ENCODE data around the gene DUSP7. TPM values are rescaled to one million over a fixed set of nuclear protein-coding genes. Genes with fewer than 3 reads are reported as not detected.

Gene DUSP7
- total RNA-seq, 2 donors from 2014 or later, result 9.1 to 34.0 TPM

DNA sequence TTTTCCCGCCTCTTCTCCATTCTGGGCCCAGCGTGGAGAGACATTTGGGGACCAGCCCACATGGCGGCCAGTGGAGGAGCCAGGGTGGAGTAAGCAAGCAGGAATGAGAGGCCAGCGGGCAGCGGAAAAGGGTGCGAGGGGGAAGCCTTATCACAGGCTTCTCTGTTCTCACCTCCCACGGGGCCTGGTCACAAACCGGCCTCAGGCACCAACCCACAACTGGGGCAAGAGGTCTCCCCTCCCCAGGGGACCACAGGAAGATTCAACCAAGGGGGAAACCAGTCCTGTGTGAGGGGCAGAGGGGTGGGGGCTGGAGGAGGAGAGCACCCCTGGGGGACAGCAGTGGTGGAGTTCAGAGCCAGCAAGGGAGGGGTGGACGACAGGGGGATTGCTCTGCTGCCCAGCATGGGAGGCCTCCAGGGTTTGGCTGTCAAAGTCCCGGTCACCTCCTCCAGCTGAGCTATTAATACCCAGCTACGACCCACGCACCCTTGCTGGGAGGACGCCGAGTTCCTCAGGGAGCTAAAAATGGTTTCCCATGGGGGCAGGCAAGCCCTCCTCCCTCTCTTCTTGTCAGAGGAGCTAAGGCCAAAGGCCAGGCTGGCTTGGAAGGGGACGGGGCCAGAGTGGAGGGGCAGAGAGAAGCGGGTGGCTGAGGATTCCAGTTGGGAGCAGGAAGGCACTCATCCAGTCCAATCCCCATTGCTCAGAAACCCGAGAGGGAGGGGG is 36.9 kb downstream of the DUSP7 start:
- H3K36me3 ChIP-seq, result no peaks in the 10 kb centered on the region
- intact Hi-C loops (cut with DNase I), result loop anchor here (5.0 kb wide), 1 partner anchor 33 kb away; no protein-coding TSS in a partner anchor
- peak overlapping the region; percentile 31 to 34 for H3K27ac ChIP-seq
- H3K9me3 ChIP-seq, result no peaks in the 10 kb centered on the region
- H3K27me3 ChIP-seq (replicated peaks; ENCODE audit: insufficient read depth), result no peaks in the 10 kb centered on the region
- no peak for DNase-seq (ENCODE audit: low spot score)
- H3K4me3 ChIP-seq, result no peak overlapping the region
- 58% methylated on average over 17 of the region's 17 CpGs for WGBS
- peak; percentile 43 for TF ChIP-seq POLR2AphosphoS5 (IDR thresholded peaks at IDR 0.05)
- TF ChIP-seq, protein P1, sequence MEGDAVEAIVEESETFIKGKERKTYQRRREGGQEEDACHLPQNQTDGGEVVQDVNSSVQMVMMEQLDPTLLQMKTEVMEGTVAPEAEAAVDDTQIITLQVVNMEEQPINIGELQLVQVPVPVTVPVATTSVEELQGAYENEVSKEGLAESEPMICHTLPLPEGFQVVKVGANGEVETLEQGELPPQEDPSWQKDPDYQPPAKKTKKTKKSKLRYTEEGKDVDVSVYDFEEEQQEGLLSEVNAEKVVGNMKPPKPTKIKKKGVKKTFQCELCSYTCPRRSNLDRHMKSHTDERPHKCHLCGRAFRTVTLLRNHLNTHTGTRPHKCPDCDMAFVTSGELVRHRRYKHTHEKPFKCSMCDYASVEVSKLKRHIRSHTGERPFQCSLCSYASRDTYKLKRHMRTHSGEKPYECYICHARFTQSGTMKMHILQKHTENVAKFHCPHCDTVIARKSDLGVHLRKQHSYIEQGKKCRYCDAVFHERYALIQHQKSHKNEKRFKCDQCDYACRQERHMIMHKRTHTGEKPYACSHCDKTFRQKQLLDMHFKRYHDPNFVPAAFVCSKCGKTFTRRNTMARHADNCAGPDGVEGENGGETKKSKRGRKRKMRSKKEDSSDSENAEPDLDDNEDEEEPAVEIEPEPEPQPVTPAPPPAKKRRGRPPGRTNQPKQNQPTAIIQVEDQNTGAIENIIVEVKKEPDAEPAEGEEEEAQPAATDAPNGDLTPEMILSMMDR (IDR thresholded peaks at IDR 0.05), result no peak
- H3K4me1 ChIP-seq (replicated peaks), result no peaks in the 10 kb centered on the region

DNA sequence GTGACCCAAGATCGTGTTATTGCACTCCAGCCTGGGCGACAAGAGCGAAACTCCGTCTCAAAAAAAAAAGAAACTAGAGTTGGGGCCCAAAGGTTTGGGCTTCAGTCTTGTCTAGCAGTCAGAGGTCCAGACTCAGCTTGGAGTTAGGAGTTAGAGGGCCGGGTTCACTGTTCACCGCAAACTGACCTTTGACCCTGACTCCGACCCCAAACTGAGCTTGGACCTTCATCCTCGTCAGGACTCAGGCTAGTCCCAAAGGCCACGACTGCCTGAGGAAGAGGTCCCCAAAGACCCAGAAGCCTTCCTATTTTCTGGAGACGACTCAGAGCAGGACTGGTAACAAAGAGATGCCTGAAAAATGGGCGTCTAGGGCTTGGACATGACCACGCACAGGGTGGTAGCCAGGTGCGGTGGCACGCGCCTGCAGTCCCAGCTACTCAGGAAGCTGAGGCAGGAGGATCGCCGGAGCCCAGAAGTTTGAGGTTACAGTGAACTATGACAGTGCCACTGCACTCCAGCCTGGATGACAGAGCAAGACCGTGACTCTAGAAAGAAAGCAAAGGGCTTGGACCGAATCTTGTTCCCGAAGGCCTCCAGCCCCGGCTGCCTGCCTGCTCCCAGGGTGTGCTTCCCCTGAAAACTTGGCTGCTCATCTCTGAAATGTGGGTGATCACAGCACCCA is 37.9 kb downstream of the DUSP7 start:
- no peak for TF ChIP-seq POLR2A (IDR thresholded peaks at IDR 0.05)
- TF ChIP-seq POLR2AphosphoS5 (IDR thresholded peaks at IDR 0.05), result no peak
- TF ChIP-seq, protein P1 (IDR thresholded peaks at IDR 0.05), result no peak
- Histone ChIP-seq H3K4me3 (no peak overlapping the region), H3K4me1 (replicated peaks) (no peaks in the 10 kb centered on the region), H3K36me3 (no peaks in the 10 kb centered on the region), H3K9me3 (no peaks in the 10 kb centered on the region), H3K27ac (no peak overlapping the region), H3K27me3 (replicated peaks; ENCODE audit: insufficient read depth) (no peaks in the 10 kb centered on the region)
- no peak for DNase-seq (ENCODE audit: low spot score)
- 93% methylated on average over 21 of the region's 21 CpGs for WGBS
- intact Hi-C loops (cut with DNase I), result loop anchor here (5.0 kb wide), 1 partner anchor 34 kb away; no protein-coding TSS in a partner anchor

DNA sequence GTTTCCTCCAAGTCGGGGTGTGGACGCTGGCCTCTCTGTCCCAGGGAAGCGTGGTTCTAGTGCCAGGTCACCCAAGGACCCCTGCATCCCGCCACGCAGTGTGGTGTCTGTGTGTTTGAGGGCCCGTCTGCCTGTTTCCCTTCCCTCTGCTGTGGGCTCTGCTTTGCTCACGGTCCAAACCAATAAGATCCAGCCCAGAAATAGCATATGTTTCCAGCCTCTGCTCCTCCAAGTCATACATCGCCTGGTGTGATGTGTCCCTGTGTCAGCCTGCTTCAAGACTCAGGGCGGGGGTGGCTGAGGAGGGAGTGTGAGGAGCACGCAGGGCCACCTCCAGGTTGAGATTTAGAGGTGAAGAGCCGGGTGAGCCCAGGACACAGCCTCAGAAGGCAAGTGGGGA is 38.8 kb downstream of the DUSP7 start:
- intact Hi-C loops (cut with DNase I), result loop anchor here (5.0 kb wide), 1 partner anchor 35 kb away; no protein-coding TSS in a partner anchor
- no peaks in the 10 kb centered on the region for H3K27me3 ChIP-seq (replicated peaks; ENCODE audit: insufficient read depth)
- DNase-seq (ENCODE audit: low spot score), result no peak
- no peaks in the 10 kb centered on the region for H3K9me3 ChIP-seq
- WGBS, result 80% methylated on average over 11 of the region's 11 CpGs
- H3K27ac ChIP-seq, result no peak overlapping the region
- TF ChIP-seq POLR2AphosphoS5 (IDR thresholded peaks at IDR 0.05) (no peak), POLR2A (IDR thresholded peaks at IDR 0.05) (no peak)
- TF ChIP-seq, protein P1 (IDR thresholded peaks at IDR 0.05), result no peak
- H3K36me3 ChIP-seq, result no peaks in the 10 kb centered on the region
- no peak overlapping the region for H3K4me3 ChIP-seq
- H3K4me1 ChIP-seq (replicated peaks), result no peaks in the 10 kb centered on the region

DNA sequence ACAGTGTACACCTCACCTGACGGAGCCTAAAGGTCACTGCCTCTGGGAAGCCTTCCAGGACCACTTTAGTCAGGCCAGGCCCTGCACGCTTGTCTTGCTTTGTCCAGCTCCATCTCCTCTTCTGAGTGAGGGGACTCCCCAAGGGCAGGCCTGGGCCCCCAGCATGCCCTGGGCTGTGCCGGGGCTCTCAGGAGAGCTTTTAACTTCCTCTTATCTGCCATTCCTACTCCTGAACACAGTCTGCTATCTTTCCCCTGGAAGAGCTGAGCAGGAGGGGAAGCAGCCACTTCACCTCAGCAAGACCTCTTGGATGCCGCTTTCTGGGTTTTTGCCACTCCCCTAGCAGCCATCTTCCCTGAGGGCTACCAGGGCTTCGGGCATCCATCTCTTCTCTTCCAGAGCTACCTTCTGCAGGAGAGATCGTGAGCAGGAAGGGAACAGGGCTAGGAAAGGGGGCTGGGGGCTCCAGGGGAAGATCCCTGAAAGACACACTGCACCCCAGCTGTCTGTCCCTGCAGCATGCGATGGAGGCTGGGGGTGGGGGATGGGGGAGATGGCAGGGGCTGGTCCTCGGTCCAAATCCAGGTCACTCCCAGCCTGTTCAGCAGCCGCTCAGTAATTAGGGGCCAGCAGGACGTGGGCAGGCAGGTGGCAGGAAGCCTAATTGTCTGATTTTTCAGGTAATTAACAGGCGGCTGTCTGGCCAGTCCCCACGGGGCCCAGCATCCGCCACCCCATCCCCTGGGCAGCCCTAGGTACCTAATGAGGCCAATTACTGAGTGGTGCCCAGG is 40.7 kb downstream of the DUSP7 start:
- WGBS, result 89% methylated on average over 13 of the region's 13 CpGs

More for the DNA sequence above, 40.7 kb downstream of the DUSP7 start:
- Histone ChIP-seq H3K4me3 (no peak overlapping the region), H3K27ac (no peak overlapping the region), H3K4me1 (replicated peaks) (no peaks in the 10 kb centered on the region), H3K9me3 (no peaks in the 10 kb centered on the region), H3K36me3 (no peaks in the 10 kb centered on the region), H3K27me3 (replicated peaks; ENCODE audit: insufficient read depth) (no peaks in the 10 kb centered on the region)
- intact Hi-C loops (cut with DNase I), result loop anchor here (5.0 kb wide), 1 partner anchor 37 kb away; no protein-coding TSS in a partner anchor
- DNase-seq (ENCODE audit: low spot score), result no peak
- TF ChIP-seq, protein P1 (IDR thresholded peaks at IDR 0.05), result no peak
- TF ChIP-seq POLR2AphosphoS5 (IDR thresholded peaks at IDR 0.05) (no peak), POLR2A (IDR thresholded peaks at IDR 0.05) (no peak)
